ENCODE measurements around the gene GINS1.

DNA sequence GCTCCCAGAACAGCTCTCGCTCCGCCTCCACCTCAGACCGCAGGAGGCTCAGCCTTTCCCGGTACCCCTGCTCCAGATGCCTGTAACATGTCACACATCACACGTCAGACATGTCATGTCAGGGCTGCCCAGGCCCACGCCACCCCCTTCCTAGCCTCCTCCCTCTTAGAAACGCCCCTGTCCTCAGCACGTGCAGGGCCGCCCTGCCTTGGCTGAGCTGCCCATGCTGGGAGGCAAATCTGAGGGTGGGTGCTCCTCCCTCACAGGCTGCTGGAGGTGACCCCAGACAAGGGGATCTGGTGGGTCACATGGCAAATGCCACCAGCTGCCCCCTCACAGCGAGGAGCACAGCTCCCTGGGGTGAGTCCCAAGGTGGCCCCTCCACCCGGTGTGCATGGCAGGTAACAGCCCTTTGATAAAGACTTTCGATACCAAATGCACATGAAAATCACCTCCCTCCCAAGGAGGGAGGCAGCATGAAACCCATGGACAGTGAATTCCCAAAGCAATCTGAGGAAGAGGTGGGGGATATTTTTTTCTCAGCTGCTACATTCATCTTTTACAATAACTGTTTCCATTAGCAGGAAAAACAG, 84.1 kb downstream of the GINS1 start:
- TF ChIP-seq POLR2A (IDR thresholded peaks at IDR 0.05) = no peak
- TF ChIP-seq, protein P1, sequence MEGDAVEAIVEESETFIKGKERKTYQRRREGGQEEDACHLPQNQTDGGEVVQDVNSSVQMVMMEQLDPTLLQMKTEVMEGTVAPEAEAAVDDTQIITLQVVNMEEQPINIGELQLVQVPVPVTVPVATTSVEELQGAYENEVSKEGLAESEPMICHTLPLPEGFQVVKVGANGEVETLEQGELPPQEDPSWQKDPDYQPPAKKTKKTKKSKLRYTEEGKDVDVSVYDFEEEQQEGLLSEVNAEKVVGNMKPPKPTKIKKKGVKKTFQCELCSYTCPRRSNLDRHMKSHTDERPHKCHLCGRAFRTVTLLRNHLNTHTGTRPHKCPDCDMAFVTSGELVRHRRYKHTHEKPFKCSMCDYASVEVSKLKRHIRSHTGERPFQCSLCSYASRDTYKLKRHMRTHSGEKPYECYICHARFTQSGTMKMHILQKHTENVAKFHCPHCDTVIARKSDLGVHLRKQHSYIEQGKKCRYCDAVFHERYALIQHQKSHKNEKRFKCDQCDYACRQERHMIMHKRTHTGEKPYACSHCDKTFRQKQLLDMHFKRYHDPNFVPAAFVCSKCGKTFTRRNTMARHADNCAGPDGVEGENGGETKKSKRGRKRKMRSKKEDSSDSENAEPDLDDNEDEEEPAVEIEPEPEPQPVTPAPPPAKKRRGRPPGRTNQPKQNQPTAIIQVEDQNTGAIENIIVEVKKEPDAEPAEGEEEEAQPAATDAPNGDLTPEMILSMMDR (IDR thresholded peaks at IDR 0.05) = no peak
